HCT116 (cell line): ENCODE results near the gene MIA3. TPM values are rescaled to one million over a fixed set of nuclear protein-coding genes. Genes with fewer than 3 reads are reported as not detected.

Source experiments
- ATAC-seq: fragments of 200-7000 bp; cut with Tn5 transposase; 2 replicates; pipeline ENCODE4 v1.9.1; 2020; ENCODE audit warnings: mild to moderate bottlenecking, moderate library complexity
- BruUV-seq: library from RNA; stranded (reverse); fragments of 400-500 nt; replicated peaks from 2 replicates; lab custom pipeline; 2021; lab: Mats Ljungman, UMichigan
- CTCF ChIA-PET: fragments of 300-600 bp; sonication (Branson Sonifier 250); formaldehyde crosslinking; loops from one replicate; lab custom pipeline; 2021; ENCODE audit warnings: antibody characterized with exemption; lab: Charles Lee
- POLR2A ChIA-PET: fragments of 300-600, 350-600 bp; sonication (Branson Sonifier 250); formaldehyde crosslinking; loops from one replicate; lab custom pipeline; 2021; ENCODE audit warnings: antibody characterized with exemption; lab: Charles Lee
- RAD21 ChIA-PET, 2 experiments: fragments of 300-600 bp; sonication (Branson Sonifier 250); formaldehyde crosslinking; loops; one replicate each; lab custom pipeline; 2023; ENCODE audit warnings: low total read pairs in 2 of 2; ENCODE audit not compliant: uncharacterized antibody in 2 of 2, unreplicated experiment in 2 of 2, low non-redundant PET in 1 of 2; lab: Charles Lee
- DNase-seq: peaks from one replicate; pipeline ENCODE4 v3.0.0-alpha.2; 2010; ENCODE audit warnings: low read depth, low spot score
- H2AFZ ChIP-seq: fragments of 200-600 bp; shearing (Covaris generic), sonication (generic); 2 replicates; pipeline ENCODE4 v1.6.1; 2017; ENCODE audit warnings: low read depth, mixed run types, mixed read lengths, antibody characterized with exemption, low read length; ENCODE audit not compliant: poor library complexity, severe bottlenecking
- H3K27ac ChIP-seq: 2 replicates; pipeline ENCODE4 v1.5.1; 2012; ENCODE audit warnings: low read depth, low read length
- H3K27me3 ChIP-seq: fragments of 200-600 bp; sonication (generic); 2 replicates; pipeline ENCODE4 v1.6.1; 2016; ENCODE audit warnings: mixed run types, low read length, mixed read lengths; ENCODE audit not compliant: insufficient read depth
- H3K36me3 ChIP-seq, 2 experiments: fragments of 200-500 bp in 1 of 2; fragments of 200-600 bp in 1 of 2; sonication (Bioruptor generic) in 1 of 2; sonication (generic) in 1 of 2; 2 replicates each; pipeline versions ENCODE4 v1.5.1 to v1.6.1; 2014 to 2016; ENCODE audit warnings: low read length in 2 of 2, inconsistent platforms in 1 of 2, mixed read lengths in 1 of 2, mixed run types in 1 of 2; ENCODE audit not compliant: insufficient read depth in 2 of 2, control insufficient read depth in 1 of 2
- H3K4me1 ChIP-seq, 2 experiments: fragments of 200-600 bp in 1 of 2; sonication (generic) in 1 of 2; 2 replicates each; pipeline versions ENCODE4 v1.5.1 to v1.6.1; 2012 to 2017; ENCODE audit warnings: low read length in 2 of 2, inconsistent platforms in 1 of 2, mild to moderate bottlenecking in 1 of 2, mixed read lengths in 1 of 2, mixed run types in 1 of 2, moderate library complexity in 1 of 2; ENCODE audit not compliant: insufficient read depth in 2 of 2, control insufficient read depth in 1 of 2
- H3K4me2 ChIP-seq: fragments of 200-600 bp; sonication (generic); 2 replicates; pipeline ENCODE4 v1.6.1; 2017; ENCODE audit warnings: mixed run types, low read length, mixed read lengths
- H3K4me3 ChIP-seq, 2 experiments: fragments of 200-600 bp in 1 of 2; sonication (generic) in 1 of 2; replicated peaks in 1 of 2; 2 replicates each; pipeline ENCODE4 v1.5.1; 2011 to 2016; ENCODE audit warnings: low read length in 2 of 2, control low read depth in 1 of 2, low read depth in 1 of 2, mild to moderate bottlenecking in 1 of 2, mixed read lengths in 1 of 2, mixed run types in 1 of 2
- H3K79me2 ChIP-seq: fragments of 200-600 bp; sonication (generic); 2 replicates; pipeline ENCODE4 v1.6.1; 2017; ENCODE audit warnings: mild to moderate bottlenecking, mixed run types, low read length, moderate library complexity, mixed read lengths; ENCODE audit not compliant: insufficient read depth
- H3K9ac ChIP-seq: fragments of 200-600 bp; sonication (generic); 2 replicates; pipeline ENCODE4 v1.6.1; 2016; ENCODE audit warnings: low read length, mixed read lengths
- H3K9me2 ChIP-seq: fragments of 200-600 bp; sonication (generic), shearing (Covaris generic); 2 replicates; pipeline ENCODE4 v1.6.1; 2017; ENCODE audit warnings: mixed run types, mild to moderate bottlenecking, moderate library complexity; ENCODE audit not compliant: insufficient read depth
- H3K9me3 ChIP-seq, 2 experiments: fragments of 200-500 bp in 1 of 2; fragments of 200-600 bp in 1 of 2; sonication (Bioruptor generic) in 1 of 2; sonication (generic) in 1 of 2; 2 replicates each; pipeline ENCODE4 v1.6.1; 2014 to 2017; ENCODE audit warnings: low read length in 2 of 2, mixed read lengths in 2 of 2, inconsistent platforms in 1 of 2, low read depth in 1 of 2, mild to moderate bottlenecking in 1 of 2, mixed run types in 1 of 2, moderate library complexity in 1 of 2; ENCODE audit not compliant: control insufficient read depth in 1 of 2, insufficient read depth in 1 of 2
- H4K20me1 ChIP-seq: fragments of 200-600 bp; sonication (generic), shearing (Covaris generic); 2 replicates; pipeline ENCODE4 v1.6.1; 2017; ENCODE audit warnings: mixed run types, mild to moderate bottlenecking, moderate library complexity; ENCODE audit not compliant: insufficient read depth
- CEBPB ChIP-seq: IDR thresholded peaks from 2 replicates; pipeline ENCODE4 v1.6.1; 2012; ENCODE audit warnings: low read depth
- EGR1 ChIP-seq: IDR thresholded peaks from 2 replicates; pipeline ENCODE4 v1.6.1; 2012; ENCODE audit warnings: low read depth
- ELF1 ChIP-seq: IDR thresholded peaks from 2 replicates; pipeline ENCODE4 v1.6.1; 2012; ENCODE audit warnings: low read depth, borderline replicate concordance
- EZH2 ChIP-seq: fragments of 200-600 bp; sonication (generic); IDR thresholded peaks from 2 replicates; pipeline ENCODE4 v1.6.1; 2017; ENCODE audit warnings: antibody characterized with exemption, mixed run types
- POLR2AphosphoS5 ChIP-seq: IDR thresholded peaks from 2 replicates; pipeline ENCODE4 v1.6.1; 2011; ENCODE audit warnings: mild to moderate bottlenecking, low read depth, low read length, moderate library complexity
- RAD21 ChIP-seq: IDR thresholded peaks from 2 replicates; pipeline ENCODE4 v1.6.1; 2012; ENCODE audit warnings: low read depth, mild to moderate bottlenecking
- SIN3A ChIP-seq: IDR thresholded peaks from 2 replicates; pipeline ENCODE4 v1.6.1; 2012; ENCODE audit warnings: low read depth
- TCF7L2 ChIP-seq: IDR thresholded peaks from 2 replicates; pipeline ENCODE4 v1.7.0; 2011; ENCODE audit warnings: borderline replicate concordance, inconsistent platforms; ENCODE audit not compliant: insufficient read depth, insufficient read length; ENCODE audit errors: extremely low read depth
- ZFX ChIP-seq: fragments of 450-650 bp; IDR thresholded peaks from 2 replicates; pipeline ENCODE4 v1.6.1; 2017
- ZNF274 ChIP-seq: fragments of 200-500 bp; sonication (Bioruptor generic); IDR thresholded peaks from 2 replicates; pipeline ENCODE4 v1.6.1; 2014; ENCODE audit warnings: mild to moderate bottlenecking, low read depth, low read length, inconsistent platforms
- intact Hi-C: fragments of 100-400 bp; cut with micrococcal nuclease; formaldehyde crosslinking; loops from 2 replicates; pipeline ENCODE4 v1.10.0; 2022
- total RNA-seq: library from RNA; stranded (reverse); gene quantifications from one replicate; pipeline ENCODE4 v1.2.1, GENCODE V29; 2021; ENCODE audit not compliant: unreplicated experiment
- TF ChIP-seq, protein P1 (sequence below), 3 experiments: fragments of 200-600 bp in 1 of 3; sonication (generic) in 1 of 3; IDR thresholded peaks in 2 of 3; conservative IDR thresholded peaks in 1 of 3; 2 replicates each; pipeline ENCODE4 v1.5.1; 2012 to 2017; ENCODE audit warnings: low read depth in 2 of 3, low read length in 2 of 3, antibody characterized with exemption in 1 of 3, borderline replicate concordance in 1 of 3, control low read depth in 1 of 3, mild to moderate bottlenecking in 1 of 3, mixed read lengths in 1 of 3, mixed run types in 1 of 3, moderate library complexity in 1 of 3; ENCODE audit not compliant: insufficient read depth in 1 of 3
- TF ChIP-seq, protein P2 (sequence below): IDR thresholded peaks from 2 replicates; pipeline ENCODE4 v1.6.1; 2011; ENCODE audit warnings: mild to moderate bottlenecking, low read length, moderate library complexity; ENCODE audit not compliant: insufficient replicate concordance; ENCODE audit errors: extremely low read depth
- TF ChIP-seq, protein P3 (sequence below): IDR thresholded peaks from 2 replicates; pipeline ENCODE4 v1.6.1; 2012

Gene MIA3
- total RNA-seq, 1 experiment from 2014 or later = 62.7 TPM

DNA sequence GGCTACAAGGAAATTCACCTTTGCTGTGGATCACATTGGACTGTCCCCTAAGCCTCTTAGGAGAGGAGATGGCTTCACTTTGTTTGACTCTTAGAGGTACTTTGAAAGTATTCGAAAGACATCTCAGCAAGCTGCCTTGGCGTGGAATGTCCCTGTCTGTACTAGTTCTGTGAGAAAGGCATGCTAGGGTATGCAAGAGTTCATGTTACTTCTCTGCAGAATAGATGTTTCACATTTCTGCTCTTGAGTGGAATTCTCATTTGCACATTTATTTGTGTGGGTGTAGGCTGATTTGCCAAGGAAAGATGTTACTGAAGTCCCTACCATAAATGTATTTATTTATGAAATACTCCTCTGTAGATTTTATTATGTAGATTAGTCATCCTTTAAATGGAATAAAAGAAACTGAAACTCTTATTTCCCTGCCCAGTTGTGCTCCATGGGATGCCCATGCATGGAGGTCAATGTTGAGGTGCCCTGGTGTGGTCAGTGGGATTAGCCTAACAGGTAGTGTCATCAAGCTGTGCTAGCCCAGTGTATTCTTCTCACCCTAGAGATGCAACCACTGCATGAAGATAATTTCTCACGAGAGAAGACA lies 13.8 kb downstream of the MIA3 start:
- H4K20me1 ChIP-seq = no peaks in the 10 kb centered on the region
- H3K79me2 ChIP-seq = no peaks in the 10 kb centered on the region
- BruUV-seq = no TSS peak
- ChIA-PET POLR2A (no interaction called here), RAD21 (no interaction called here), CTCF (no interaction called here)
- no peak overlapping the region for H2AFZ ChIP-seq
- ATAC-seq (no peak), DNase-seq (no peak)
- no peaks in the 10 kb centered on the region for H3K4me1 ChIP-seq
- peaks cover 11 to 19% of the 10 kb centered on the region in 2 experiments; a peak in 3 of 4 replicates for H3K36me3 ChIP-seq
- H3K4me3 ChIP-seq = no peak overlapping the region
- H3K4me2 ChIP-seq = no peak overlapping the region
- H3K9me2 ChIP-seq = no peaks in the 10 kb centered on the region
- TF ChIP-seq RAD21 (no peak), TCF7L2 (no peak), EZH2 (no peak), ELF1 (no peak), POLR2AphosphoS5 (no peak), CEBPB (no peak), ZFX (no peak)
- TF ChIP-seq, protein P1, sequence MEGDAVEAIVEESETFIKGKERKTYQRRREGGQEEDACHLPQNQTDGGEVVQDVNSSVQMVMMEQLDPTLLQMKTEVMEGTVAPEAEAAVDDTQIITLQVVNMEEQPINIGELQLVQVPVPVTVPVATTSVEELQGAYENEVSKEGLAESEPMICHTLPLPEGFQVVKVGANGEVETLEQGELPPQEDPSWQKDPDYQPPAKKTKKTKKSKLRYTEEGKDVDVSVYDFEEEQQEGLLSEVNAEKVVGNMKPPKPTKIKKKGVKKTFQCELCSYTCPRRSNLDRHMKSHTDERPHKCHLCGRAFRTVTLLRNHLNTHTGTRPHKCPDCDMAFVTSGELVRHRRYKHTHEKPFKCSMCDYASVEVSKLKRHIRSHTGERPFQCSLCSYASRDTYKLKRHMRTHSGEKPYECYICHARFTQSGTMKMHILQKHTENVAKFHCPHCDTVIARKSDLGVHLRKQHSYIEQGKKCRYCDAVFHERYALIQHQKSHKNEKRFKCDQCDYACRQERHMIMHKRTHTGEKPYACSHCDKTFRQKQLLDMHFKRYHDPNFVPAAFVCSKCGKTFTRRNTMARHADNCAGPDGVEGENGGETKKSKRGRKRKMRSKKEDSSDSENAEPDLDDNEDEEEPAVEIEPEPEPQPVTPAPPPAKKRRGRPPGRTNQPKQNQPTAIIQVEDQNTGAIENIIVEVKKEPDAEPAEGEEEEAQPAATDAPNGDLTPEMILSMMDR (IDR thresholded peaks at IDR 0.05 in 2 of 3, conservative IDR thresholded peaks at IDR 0.05 in 1 of 3; ENCODE audit: borderline replicate concordance in 1 of 3, insufficient read depth in 1 of 3, low read depth in 2 of 3, low read length in 2 of 3) = no peak
- no peak overlapping the region for H3K9ac ChIP-seq
- intact Hi-C loops = no loop called here
- H3K9me3 ChIP-seq = no peaks in the 10 kb centered on the region
- no peak overlapping the region for H3K27ac ChIP-seq
- no peaks in the 10 kb centered on the region for H3K27me3 ChIP-seq

DNA sequence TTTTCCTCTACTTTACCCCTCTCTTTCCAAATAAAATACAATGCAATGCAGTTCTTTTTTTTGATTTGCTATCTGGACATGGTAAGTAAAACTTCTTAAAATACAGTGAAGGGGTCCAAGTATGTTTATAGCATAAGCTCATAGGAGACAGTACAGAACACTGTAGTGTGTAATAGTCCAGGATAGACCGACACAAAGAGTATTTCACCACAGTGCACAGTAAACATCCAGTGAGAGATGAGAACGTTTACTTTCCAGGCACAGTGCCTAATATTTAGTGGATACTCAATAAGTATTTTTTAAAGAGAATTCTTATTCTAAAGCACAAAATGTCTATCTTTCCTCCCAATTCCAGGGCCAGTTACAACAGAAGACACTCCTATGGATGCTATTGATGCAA lies 14.9 kb downstream of the MIA3 start:
- Histone ChIP-seq H3K4me3 (no peak overlapping the region), H3K36me3 (peaks cover 7 to 19% of the 10 kb centered on the region in 2 experiments; a peak in 3 of 4 replicates), H3K79me2 (no peaks in the 10 kb centered on the region), H4K20me1 (no peaks in the 10 kb centered on the region), H3K4me1 (no peaks in the 10 kb centered on the region), H3K9me3 (no peaks in the 10 kb centered on the region), H3K27ac (no peak overlapping the region), H3K9ac (no peak overlapping the region), H2AFZ (no peak overlapping the region), H3K9me2 (no peaks in the 10 kb centered on the region), H3K4me2 (no peak overlapping the region), H3K27me3 (no peaks in the 10 kb centered on the region)
- ATAC-seq (no peak), DNase-seq (no peak)
- BruUV-seq = no TSS peak
- intact Hi-C loops = no loop called here
- POLR2A ChIA-PET = no interaction called here
- RAD21 ChIA-PET = no interaction called here
- CTCF ChIA-PET = no interaction called here
- TF ChIP-seq EZH2 (no peak), CEBPB (no peak), SIN3A (no peak), RAD21 (no peak), EGR1 (no peak), ZNF274 (no peak)
- TF ChIP-seq, protein P2, sequence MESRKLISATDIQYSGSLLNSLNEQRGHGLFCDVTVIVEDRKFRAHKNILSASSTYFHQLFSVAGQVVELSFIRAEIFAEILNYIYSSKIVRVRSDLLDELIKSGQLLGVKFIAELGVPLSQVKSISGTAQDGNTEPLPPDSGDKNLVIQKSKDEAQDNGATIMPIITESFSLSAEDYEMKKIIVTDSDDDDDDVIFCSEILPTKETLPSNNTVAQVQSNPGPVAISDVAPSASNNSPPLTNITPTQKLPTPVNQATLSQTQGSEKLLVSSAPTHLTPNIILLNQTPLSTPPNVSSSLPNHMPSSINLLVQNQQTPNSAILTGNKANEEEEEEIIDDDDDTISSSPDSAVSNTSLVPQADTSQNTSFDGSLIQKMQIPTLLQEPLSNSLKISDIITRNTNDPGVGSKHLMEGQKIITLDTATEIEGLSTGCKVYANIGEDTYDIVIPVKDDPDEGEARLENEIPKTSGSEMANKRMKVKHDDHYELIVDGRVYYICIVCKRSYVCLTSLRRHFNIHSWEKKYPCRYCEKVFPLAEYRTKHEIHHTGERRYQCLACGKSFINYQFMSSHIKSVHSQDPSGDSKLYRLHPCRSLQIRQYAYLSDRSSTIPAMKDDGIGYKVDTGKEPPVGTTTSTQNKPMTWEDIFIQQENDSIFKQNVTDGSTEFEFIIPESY = no peak
- TF ChIP-seq, protein P3, sequence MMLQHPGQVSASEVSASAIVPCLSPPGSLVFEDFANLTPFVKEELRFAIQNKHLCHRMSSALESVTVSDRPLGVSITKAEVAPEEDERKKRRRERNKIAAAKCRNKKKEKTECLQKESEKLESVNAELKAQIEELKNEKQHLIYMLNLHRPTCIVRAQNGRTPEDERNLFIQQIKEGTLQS = no peak
- TF ChIP-seq, protein P1 (IDR thresholded peaks at IDR 0.05 in 2 of 3, conservative IDR thresholded peaks at IDR 0.05 in 1 of 3; ENCODE audit: borderline replicate concordance in 1 of 3, insufficient read depth in 1 of 3, low read depth in 2 of 3, low read length in 2 of 3) = no peak
